ENCODE measurements around the gene FHIT.

FHIT gene

GRCh38 chr3:60434323-60434722, 816.9 kb downstream of the FHIT start:
- no peak for DNase-seq (ENCODE audit: low read depth in 2 of 2, low spot score in 1 of 2)

- no peak for DNase-seq (ENCODE audit: low read depth in 2 of 2, low spot score in 1 of 2)
Measured at GRCh38 chr3:60431599-60431958, 819.7 kb downstream of the FHIT start.

- DNase-seq (ENCODE audit: low read depth in 2 of 2, low spot score in 1 of 2): no peak
Measured at GRCh38 chr3:60430205-60430604, 821.0 kb downstream of the FHIT start.

GRCh38 chr3:60427109-60427508, 824.1 kb downstream of the FHIT start:
- no peak for DNase-seq (ENCODE audit: low read depth in 2 of 2, low spot score in 1 of 2)

GRCh38 chr3:60424942-60425341, 826.3 kb downstream of the FHIT start:
- no peak for DNase-seq (ENCODE audit: low read depth in 2 of 2, low spot score in 1 of 2)

- DNase-seq (ENCODE audit: low read depth in 2 of 2, low spot score in 1 of 2): no peak
Measured at GRCh38 chr3:60424034-60424433, 827.2 kb downstream of the FHIT start.

GRCh38 chr3:60423556-60423955, 827.7 kb downstream of the FHIT start:
- no peak for DNase-seq (ENCODE audit: low read depth in 2 of 2, low spot score in 1 of 2)

- no peak for DNase-seq (ENCODE audit: low read depth in 2 of 2, low spot score in 1 of 2)
Measured at GRCh38 chr3:60421749-60422446, 829.4 kb downstream of the FHIT start.

GRCh38 chr3:60417576-60417975, 833.7 kb downstream of the FHIT start:
- DNase-seq (ENCODE audit: low read depth in 2 of 2, low spot score in 1 of 2): no peak

GRCh38 chr3:60414011-60414410, 837.2 kb downstream of the FHIT start:
- DNase-seq (ENCODE audit: low read depth in 2 of 2, low spot score in 1 of 2): no peak

- DNase-seq (ENCODE audit: low read depth in 2 of 2, low spot score in 1 of 2): no peak
Measured at GRCh38 chr3:60413551-60413950, 837.7 kb downstream of the FHIT start.

GRCh38 chr3:60403866-60404265, 847.4 kb downstream of the FHIT start:
- no peak for DNase-seq (ENCODE audit: low read depth in 2 of 2, low spot score in 1 of 2)

GRCh38 chr3:60402931-60403330, 848.3 kb downstream of the FHIT start:
- DNase-seq (ENCODE audit: low read depth in 2 of 2, low spot score in 1 of 2): no peak

GRCh38 chr3:60399861-60400845, 851.1 kb downstream of the FHIT start:
- no peak for DNase-seq (ENCODE audit: low read depth in 2 of 2, low spot score in 1 of 2)

- DNase-seq (ENCODE audit: low read depth in 2 of 2, low spot score in 1 of 2): no peak
Measured at GRCh38 chr3:60399292-60399691, 852.0 kb downstream of the FHIT start.

GRCh38 chr3:60395173-60395762, 856.0 kb downstream of the FHIT start:
- DNase-seq (ENCODE audit: low read depth in 2 of 2, low spot score in 1 of 2): no peak

- no peak for DNase-seq (ENCODE audit: low read depth in 2 of 2, low spot score in 1 of 2)
Measured at GRCh38 chr3:60393946-60394345, 857.3 kb downstream of the FHIT start.

- DNase-seq (ENCODE audit: low read depth in 2 of 2, low spot score in 1 of 2): no peak
Measured at GRCh38 chr3:60392501-60392900, 858.8 kb downstream of the FHIT start.

GRCh38 chr3:60391292-60391691, 860.0 kb downstream of the FHIT start:
- DNase-seq (ENCODE audit: low read depth in 2 of 2, low spot score in 1 of 2): no peak

GRCh38 chr3:60388731-60389130, 862.5 kb downstream of the FHIT start:
- DNase-seq (ENCODE audit: low read depth in 2 of 2, low spot score in 1 of 2): no peak

- no peak for DNase-seq (ENCODE audit: low read depth in 2 of 2, low spot score in 1 of 2)
Measured at GRCh38 chr3:60386306-60386705, 864.9 kb downstream of the FHIT start.

GRCh38 chr3:60384341-60384740, 866.9 kb downstream of the FHIT start:
- no peak for DNase-seq (ENCODE audit: low read depth in 2 of 2, low spot score in 1 of 2)

Measured in stimulated activated CD8-positive, alpha-beta memory T cell treated with anti-CD3 and anti-CD28 coated beads, Interleukin-4, amount 100 ng/mL, for 1 hour (primary cell).